ENCODE results near the gene EXOC3.

DNA sequence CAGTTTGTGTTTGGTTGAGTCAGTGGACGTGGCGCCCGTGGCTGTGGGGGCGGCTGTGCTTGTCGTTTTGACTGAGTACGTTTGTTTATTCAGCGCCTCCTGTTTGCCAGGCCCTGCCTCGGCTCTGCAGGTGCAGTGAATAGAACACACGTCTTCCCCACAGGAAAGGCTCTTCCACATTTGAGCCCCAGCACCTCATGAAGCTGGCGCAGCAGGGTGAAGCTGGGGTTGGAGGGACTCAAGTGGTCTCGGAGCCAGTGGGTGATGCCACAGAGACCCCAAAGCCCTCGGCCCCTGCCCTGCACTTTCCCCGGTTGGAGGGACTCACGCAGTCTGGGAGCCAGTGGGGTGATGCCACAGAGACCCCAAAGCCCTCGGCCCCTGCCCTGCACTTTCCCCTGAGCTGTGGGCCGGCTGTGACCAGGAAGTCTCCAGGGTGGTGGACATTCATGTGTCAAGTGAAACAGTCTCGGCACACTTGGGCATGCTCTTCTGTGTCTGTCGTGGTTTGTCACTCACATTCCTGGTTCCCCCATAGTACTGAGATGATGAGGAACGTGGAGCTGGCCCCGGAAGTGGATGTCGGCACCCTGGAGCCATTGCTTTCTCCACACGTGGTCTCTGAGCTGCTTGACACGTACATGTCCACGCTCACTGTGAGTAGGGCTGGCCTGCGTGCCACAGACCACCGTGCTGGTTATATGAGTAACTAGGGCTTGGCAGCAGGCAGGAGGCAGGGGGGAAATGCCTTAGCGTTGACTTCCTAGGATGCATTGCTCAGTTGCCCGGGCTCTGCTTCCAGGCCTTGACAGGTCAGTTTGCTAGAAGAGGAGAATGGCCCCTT is 13.6 kb downstream of the EXOC3 start:
- TF ChIP-seq TAF1 (IDR thresholded peaks at IDR 0.05; ENCODE audit: borderline replicate concordance, insufficient read depth, low read length), result no peak
- TF ChIP-seq, protein P1, sequence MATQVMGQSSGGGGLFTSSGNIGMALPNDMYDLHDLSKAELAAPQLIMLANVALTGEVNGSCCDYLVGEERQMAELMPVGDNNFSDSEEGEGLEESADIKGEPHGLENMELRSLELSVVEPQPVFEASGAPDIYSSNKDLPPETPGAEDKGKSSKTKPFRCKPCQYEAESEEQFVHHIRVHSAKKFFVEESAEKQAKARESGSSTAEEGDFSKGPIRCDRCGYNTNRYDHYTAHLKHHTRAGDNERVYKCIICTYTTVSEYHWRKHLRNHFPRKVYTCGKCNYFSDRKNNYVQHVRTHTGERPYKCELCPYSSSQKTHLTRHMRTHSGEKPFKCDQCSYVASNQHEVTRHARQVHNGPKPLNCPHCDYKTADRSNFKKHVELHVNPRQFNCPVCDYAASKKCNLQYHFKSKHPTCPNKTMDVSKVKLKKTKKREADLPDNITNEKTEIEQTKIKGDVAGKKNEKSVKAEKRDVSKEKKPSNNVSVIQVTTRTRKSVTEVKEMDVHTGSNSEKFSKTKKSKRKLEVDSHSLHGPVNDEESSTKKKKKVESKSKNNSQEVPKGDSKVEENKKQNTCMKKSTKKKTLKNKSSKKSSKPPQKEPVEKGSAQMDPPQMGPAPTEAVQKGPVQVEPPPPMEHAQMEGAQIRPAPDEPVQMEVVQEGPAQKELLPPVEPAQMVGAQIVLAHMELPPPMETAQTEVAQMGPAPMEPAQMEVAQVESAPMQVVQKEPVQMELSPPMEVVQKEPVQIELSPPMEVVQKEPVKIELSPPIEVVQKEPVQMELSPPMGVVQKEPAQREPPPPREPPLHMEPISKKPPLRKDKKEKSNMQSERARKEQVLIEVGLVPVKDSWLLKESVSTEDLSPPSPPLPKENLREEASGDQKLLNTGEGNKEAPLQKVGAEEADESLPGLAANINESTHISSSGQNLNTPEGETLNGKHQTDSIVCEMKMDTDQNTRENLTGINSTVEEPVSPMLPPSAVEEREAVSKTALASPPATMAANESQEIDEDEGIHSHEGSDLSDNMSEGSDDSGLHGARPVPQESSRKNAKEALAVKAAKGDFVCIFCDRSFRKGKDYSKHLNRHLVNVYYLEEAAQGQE (IDR thresholded peaks at IDR 0.05; ENCODE audit: insufficient read depth in 1 of 2, low read depth in 2 of 2, low read length in 2 of 2), result no peak
- no peak for TF ChIP-seq POLR2AphosphoS5 (IDR thresholded peaks at IDR 0.05; ENCODE audit: low read depth, low read length)
- no peak for TF ChIP-seq FOXP2 (optimal IDR thresholded peaks at IDR 0.05; ENCODE audit: borderline replicate concordance, extremely low read depth, extremely low read length, insufficient read depth)

Measured in PFSK-1 (cell line).